D341Med (cell line): ENCODE data around the gene C2CD3.
A peak's percentile ranks its signal among the peaks of the same experiment; 100 is the strongest.

Experiments
- DNase-seq: peaks from one replicate; pipeline ENCODE4 v3.0.0; 2012; ENCODE audit warnings: low spot score

The C2CD3 gene, protein sequence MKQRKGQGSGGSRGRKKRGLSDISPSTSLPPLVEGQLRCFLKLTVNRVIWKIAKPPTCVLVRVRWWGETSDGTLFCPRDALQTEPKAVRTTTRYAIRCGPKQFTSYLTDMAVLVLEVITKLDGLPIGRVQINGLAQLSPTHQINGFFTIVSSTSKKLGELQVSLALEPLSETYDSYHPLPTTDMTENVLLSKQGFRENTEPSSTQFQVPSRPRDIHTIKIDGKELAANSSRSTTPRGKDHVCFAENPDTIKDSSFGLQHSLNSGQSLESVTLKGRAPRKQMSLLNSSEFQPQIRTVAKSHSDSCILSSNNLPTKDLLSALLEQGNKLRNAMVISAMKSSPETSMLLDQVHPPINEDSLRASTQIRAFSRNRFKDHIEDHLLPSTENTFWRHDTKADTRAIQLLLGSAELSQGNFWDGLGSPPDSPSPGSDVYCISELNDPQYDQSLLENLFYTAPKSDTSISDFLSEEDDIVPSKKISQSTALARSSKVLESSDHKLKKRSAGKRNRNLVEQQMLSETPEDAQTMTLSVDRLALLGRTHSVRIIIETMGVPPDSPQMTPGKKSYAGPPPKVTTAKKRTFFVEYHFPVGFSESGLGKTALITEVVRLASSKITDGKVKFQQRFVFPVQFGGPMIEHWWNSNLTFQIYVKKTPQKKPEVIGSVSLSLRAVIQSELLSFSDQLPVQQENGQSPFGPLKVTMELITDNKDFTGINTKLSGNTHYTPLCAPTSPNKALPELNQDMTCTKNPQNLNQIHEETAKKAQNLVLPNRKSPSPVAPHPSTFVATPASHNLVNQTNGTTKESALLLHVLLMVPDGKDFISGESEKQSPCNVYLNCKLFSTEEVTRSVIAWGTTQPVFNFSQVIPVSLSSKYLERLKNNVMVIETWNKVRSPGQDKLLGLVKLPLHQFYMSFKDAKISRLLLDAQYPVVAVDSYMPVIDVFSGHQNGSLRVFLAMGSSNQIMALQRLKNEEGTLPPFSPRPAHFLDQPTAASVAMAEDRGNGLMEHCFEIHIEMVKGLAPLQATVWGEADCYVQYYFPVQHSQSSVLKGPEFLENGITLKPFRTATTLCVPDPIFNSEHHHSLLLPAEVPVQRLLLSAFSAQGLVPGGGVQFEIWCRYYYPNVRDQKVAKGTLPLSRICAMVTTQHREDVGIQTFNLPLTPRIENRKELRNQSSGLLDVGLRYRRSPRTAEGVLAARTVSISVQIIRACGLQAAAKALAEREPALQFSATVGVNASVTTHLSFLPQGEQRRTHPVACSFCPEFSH (N-terminal part only)

DNA sequence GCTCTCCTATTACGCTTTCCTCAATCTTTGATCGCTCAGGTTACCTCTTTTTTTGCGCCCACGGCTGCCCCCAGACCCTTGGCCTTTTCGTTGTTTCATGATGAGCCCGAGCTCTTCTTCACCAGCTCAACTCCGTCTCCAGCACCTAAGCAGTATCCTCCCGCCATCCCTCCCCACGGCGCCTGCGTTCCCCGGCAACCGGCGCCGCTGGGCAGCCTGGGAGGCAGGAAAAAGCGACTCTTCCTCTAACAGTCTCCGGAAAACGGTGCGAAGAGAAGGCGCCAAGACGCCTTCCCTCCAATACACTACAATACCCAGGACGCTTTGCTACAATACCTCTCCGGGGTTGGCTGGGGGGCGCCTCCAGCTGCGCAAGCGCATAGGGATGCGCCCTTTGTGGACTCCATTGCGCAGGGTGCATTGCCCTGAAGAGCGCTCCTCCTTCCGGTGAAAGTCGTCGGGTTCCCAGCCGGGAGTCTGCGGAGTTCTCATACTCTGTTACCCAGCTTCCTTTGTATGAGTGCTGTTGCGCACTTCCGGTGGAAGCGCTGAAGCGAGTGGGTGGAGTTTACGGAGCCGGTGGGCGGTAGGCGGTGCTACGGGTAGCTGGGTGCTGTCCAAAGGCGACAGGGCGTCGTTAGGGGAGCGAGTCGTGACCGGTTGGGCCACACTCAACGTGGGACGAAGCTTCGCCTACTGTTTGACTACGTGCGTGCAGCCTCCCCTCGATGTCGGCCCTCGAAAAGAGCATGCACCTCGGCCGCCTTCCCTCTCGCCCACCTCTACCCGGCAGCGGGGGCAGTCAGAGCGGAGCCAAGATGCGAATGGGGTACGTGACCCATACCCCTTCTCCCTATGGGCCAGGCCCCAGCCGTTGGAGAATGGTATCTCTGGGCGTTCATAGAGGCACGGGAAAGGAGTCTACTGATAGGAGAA, at the start of gene C2CD3, which contains the start of gene PPME1:
TSS of gene C2CD3 (minus strand) at position 309 of the 936 bp plus-strand sequence. CDS start at position 99, 210 bp downstream.
TSS of gene PPME1 (plus strand) at position 596 of the 936 bp plus-strand sequence. CDS start at position 729, 133 bp downstream.
- peak; percentile 94 for DNase-seq

DNA sequence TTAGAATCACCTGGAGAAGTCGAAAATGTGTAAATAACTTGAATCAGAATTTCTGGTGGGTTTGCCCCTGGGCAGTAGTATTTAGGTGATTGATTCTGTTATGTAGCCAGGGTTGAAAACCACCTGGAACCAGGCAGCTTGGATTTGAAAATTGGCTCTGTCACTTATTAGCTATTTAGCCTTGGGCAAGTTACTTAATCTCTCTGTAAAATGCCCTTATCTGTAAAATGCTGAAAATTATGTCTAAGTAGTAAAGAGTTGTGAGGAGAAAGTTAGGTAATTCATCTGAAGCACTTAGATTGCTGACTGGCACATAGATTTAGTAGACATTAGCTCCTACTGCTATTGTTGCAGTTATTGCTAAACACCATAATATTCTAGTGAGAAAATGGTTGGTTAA, 49.6 kb upstream of the C2CD3 start:
- DNase-seq, result no peak

DNA sequence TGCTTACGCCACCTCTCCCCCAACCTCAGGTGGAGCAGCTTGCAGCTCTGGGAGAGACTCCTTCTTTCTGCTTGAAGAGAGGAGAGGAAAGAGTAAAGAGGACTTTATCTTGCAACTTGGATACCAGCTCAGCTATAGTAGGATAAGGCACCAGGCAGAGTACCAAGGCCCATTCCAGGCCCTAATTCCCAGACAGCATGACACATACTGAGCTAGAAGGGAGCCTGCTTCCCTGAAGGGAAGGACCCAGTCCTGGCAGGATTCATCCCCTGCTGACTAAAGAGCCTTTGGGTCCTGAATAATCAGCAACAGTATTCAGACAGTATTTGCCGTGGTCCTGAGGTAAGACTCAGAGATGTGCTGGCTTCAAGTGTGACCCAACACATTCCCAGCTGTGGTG, 41.7 kb upstream of the C2CD3 start:
- no peak for DNase-seq

DNA sequence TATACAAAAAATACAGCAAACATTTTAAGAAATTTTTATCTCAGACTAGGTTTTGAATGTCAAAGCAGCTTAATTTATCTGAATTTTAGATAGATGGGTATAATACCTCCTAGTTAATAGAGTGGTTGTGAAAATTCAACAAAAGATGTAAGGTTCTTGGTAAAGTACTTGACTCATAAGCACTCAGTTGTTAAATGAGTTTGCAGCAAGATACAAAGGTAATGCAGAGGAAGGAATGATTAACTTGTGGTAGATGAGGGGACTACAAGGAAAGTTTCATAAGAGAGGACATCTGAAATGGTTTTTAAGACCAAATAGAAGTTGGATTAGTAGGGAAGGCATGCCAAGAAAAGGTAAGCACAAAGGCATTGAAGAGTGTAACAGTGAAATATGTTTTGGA, 37.7 kb upstream of the C2CD3 start:
- DNase-seq, result no peak

DNA sequence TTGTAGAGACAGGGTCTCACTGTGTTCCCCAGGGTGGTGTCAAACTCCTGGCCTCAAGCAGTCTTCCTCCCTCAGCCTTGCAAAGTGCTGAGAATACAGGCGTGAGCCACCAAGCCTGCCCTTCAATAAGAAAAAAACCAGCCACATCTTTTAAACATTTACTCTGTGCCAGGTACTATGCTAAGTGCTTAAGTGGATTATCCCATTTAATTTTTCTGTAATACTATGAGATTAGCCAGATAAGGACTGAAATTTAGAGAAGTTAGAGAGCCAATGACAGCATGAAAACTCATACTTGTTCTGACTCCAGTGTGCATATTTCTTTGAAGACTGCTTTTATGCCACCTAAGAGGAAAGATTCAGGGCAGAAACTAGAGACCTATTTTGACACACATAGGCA, 35.9 kb upstream of the C2CD3 start:
- DNase-seq, result no peak

DNA sequence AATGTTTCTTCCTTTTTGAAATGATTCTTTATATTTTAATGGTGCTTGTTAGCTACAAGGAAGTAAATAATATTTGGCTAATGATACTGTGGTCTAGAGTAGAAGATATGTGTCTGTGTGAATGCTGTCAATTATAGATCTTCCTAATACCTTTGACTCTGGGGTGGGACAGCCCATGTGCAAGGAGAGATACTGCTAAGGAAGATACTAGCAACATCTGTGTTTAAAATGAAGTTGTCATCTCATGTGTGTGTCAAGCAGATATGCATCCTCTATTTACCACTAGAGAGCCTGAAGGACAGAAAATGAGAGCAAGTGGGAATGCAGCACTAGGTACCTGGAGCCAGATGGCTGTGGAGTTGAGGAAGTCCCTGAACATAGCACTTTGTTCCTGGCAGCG, 34.4 kb upstream of the C2CD3 start:
- no peak for DNase-seq

DNA sequence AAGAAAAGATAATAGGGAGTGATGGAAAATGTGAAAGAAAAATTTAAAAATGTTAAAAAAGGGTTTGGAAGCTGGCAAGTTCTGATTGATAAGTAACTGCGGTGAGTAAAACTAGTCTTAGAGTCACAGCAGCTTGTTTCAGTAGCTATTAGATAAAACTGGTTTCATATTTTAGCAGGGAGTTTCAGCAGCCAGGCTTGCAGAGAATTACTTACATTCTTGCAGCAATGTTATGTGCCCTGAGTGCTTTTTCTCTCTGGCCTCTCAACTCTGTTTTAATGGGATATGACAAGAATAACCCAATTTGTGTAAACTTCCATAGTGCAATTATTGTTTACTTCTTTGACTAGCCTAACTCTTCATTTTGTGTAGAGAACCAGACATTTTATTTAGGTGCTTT, 33.9 kb upstream of the C2CD3 start:
- DNase-seq, result no peak

DNA sequence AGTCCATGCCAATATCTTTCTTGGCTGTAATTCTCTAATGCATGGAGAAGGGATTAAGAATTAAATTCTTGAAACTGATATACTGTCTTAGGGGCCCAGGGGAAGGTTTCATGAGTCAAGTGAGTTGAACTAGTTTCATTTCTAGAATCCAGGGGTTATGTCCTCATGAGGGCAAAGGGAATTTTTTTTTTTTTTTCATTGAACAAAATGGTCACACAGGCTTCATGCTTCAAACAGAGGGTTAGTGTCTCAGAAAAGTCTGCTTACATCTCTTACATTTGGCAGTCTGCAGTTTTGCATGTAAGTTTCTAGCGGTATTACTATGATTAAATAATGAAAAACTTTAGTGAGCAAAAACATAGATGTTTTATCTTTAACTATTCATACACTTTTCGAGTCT, 33.2 kb upstream of the C2CD3 start:
- no peak for DNase-seq

DNA sequence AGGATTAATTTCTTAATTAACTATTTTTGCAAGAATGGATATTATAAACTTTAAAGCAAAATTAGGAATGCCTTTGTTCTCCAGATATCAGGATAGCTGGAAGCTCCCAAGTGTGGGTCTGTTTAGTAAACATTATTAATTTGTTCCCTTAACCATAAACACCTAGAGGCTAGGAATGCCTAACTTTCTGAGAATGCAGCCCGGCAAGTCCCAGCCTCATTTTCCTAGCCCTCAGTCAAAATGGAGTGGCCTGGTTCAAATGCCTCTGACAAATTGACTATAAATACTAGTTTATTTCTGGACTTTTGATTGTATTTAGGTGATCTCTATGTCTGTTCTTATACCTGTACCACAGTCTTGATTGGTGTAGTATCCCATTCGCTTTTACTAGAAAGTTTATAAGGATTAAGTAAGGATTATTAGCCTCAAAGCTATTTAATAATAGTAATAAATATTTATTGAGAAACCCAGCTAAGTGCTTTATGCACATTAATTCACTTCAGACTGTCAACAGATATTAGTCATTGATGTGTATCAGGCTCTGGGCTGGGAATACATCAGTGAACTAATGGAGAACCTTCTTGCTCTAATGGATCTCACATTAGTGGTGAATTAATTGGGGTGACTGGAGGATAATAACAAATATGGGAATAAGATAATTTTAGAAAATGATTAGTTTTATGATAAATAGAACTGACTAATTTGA, 26.1 kb upstream of the C2CD3 start:
- no peak for DNase-seq

DNA sequence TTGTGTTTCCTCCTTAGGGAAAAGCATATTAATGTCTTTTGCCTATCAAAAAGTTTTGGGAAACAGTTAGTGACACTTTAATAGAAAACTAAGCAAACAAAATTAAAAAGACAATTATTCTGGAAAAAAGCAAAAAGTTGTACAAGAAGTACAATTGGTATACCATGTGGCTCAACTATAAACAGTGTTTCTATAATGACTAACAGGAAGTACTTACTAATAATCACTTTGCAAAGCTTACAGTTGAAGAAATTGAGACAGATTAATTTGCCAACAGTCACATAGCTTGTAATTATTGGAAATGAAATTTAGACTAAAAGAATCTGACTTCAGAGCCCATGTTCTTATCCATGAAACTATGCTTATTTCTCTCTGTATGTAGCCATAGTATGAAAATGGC, 25.0 kb upstream of the C2CD3 start:
- no peak for DNase-seq

DNA sequence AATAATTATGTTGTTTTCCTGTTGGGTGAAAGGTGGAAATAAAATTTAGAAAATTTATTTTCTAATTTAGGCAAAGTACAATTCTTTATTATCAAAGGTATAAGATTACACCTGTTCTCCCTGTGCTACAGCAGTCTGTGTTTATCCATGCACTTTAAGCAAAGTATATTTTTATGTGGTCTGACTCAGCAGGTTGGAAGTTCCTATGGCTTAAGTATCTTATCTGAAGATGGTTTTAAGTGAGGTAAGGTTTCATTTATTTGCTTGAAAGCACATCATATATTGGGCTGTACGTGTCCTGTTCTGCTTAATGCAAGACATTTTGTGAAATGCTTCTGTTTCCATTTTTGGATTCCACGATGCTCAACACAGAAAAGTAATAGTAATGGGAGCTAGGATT, 14.9 kb upstream of the C2CD3 start:
- no peak for DNase-seq

DNA sequence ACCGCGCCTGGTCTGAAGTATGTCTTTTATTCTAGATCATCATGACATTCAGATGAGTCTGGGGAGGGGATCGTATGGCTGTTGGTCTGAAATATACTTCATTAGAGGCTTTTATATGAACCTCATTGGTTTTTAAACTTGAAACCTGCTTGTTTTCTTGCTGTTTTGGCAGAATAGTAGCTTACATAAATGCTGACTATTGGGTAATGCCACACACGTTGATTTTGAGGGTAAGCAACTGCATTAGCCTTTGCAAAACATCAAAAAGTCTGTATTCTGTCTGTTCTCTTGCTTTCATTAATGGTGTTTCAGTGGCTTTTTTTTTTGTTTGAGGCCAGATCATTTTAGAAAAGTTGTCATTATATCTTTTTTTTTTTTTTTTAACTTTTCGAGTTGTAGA, 14.5 kb upstream of the C2CD3 start:
- no peak for DNase-seq

DNA sequence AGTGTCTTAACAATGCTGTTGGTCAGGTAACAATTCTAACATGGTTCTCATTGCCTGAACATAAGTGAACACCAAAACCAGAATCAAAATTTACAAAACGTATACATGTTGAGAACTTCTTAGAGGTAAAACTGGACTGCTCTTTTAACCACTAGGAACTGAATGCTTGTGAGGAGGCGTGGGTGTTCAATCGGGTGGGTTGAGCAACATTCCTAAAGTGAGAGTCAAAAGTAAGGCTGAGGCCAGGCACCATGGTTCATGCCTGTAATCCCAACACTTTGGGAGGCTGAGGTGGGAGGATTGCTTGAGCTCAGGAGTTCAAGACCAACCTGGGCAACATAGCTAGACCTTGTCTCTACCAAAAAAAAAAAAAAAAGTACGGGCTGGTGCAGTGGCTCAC, 11.8 kb upstream of the C2CD3 start:
- no peak for DNase-seq

DNA sequence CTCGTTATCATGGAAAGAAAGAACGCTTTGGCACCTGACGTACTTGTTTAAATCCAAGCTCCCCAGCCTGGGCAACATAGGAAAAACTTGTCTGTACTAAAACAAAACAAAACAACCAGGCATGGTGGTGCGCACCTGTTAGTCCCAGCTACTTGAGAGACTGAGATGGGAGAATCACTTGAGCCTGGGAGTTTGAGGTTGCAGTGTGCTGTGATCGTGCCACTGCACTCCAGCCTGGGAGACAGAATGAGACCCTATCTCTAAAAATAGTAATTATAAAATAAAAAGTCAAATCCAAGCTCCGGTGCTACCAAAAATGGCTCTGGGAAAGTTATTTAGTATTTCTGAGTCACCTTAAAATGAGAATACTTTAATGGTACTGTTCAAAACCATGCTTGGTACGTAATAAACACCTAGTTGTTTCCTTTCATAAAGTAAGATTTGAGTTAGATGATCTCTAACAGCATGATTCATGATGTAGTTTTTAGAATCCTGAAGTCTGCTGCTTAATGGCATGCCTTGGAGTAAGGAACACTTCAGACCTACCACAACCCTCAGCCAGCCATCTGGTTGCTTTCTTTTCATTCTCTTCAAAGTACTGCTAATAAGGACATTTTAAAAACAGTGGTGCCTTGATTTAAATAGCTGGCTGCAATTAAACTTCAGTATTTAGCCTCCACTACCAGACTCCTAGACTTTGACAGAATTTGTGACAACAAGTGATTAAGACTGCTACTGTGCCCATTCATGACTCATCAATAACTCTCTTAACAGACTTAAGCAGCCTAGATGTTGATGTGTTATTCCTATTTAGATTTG, 8.6 kb upstream of the C2CD3 start:
- DNase-seq, result no peak

DNA sequence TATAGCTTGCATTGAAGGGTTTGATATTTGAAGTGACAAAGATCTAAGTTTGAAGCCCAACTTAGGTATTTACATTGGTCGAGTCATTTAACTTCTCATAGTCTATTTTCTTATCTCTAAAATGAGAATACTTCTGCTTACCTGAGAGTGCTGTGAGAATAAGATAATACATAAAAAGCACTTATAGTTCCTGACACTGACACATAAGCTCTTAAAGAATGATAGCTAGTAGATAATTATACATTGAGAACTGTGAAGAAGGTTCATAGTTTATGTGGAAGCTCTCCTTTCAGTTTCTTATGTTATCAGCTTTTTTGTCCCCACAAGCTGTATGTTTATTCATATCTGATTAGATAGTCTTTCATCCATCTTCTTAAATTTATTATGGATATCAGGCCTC, 5.1 kb upstream of the C2CD3 start:
- DNase-seq, result no peak

DNA sequence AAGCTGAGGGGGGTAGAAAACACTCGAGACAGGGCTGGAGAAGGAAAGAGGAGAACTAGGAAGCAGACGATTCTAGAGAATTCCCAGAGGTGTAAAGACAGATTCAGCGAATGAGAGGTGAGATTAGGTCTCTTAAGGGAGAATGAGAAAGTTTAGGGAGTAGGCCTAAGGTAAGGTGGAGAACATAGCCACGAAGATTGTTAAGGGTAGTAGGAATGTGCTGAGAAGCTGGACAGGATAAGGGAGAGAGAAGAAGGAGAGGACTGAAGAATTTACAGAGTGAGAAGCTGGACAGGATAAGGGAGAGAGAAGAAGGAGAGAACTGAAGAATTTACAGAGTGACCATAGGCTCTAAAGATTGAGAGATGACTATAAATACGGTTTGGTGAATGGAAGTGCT, 1.2 kb upstream of the C2CD3 start:
- no peak for DNase-seq

DNA sequence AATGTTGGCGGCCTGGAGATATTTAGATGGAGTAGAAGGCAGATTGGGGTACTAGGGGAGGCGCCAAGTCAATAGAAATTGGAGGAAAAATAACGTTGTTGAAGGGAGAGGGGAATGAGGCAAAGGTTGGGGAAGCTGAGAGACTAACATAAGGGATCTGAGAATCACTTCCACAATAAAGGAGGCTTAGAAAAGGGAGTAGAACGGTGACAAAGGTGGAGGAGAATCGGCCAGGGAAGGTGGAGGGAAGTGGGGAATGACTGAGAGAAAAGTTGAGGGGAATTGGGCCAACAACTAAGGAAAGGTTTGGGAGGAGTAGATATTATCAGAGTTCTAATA, 797 bp upstream of the C2CD3 start:
- DNase-seq, result no peak

DNA sequence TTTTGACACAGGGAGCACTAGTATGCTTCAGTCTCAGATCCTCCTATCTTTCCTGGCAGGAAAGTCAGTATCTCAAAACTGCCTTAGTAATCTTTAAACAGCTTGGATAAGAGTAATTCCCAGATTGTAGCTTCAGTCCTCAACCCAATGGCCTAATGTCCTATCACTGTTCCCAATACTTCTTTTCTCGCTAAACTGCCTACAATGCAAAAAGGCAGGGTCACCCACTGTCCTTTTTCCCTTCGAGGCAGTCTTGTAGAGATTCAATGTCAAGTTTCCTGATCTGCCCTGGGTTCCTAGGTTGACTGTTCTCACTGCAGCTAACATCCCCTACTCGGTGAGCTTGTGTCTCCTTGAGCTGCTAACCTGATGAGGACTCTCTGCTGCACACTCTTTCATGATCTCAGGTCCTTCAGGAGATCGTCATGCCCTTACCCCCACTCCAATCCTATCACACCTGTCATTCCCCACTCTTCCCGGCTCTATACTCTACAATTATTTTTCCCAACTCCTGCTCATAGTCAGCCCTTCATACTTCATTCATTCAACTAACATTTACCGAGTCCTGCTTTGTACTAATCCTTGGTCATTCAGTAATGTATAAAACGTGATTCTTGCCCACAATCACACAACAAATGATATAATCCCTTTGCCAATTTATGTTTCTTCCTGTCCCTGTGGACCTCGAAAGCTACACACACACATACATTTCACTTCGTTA, 904 bp downstream of the C2CD3 start:
- no peak for DNase-seq

DNA sequence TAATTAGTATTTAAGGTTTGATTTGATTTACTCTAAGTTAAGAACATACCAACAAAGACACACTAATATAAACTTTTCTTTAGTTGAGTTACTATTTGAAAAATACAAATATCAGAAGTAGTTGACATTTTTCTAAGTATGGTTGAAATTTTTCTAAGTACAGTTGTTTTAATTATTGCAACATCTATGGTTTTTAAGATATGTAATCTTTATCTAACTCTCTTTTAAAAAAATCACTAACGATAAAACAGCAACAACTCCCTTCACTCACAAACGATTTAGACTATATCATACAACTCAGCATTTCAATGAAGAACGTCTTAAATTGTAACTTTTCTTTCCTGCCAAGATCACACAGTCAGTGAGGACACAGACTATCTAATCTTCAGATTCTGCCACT, 2.0 kb downstream of the C2CD3 start:
- DNase-seq, result no peak
